IgD-negative memory B cell (primary cell): ENCODE results near the gene SSNA1. TPM values are rescaled to one million over a fixed set of nuclear protein-coding genes. Genes with fewer than 3 reads are reported as not detected.
A peak's percentile ranks its signal among the peaks of the same experiment; 100 is the strongest.

Source experiments
- H3K27ac Mint-ChIP-seq, 3 donors: one replicate each; pipeline ENCODE4 v1.8.0; 2020 to 2022; ENCODE audit warnings: mild to moderate bottlenecking in 3 of 3, mixed read lengths in 3 of 3, moderate library complexity in 1 of 3
- H3K27me3 Mint-ChIP-seq: one replicate; pipeline ENCODE4 v1.8.0; 2021; ENCODE audit warnings: mixed read lengths
- H3K36me3 Mint-ChIP-seq: one replicate; pipeline ENCODE4 v1.8.0; 2020; ENCODE audit warnings: mild to moderate bottlenecking, mixed read lengths
- H3K4me1 Mint-ChIP-seq, 3 donors: one replicate each; pipeline ENCODE4 v1.8.0; 2020 to 2022; ENCODE audit warnings: mixed read lengths in 3 of 3, mild to moderate bottlenecking in 1 of 3
- H3K4me3 Mint-ChIP-seq, 4 donors: one replicate each; pipeline ENCODE4 v1.8.0; 2020 to 2022; ENCODE audit warnings: mild to moderate bottlenecking in 4 of 4, mixed read lengths in 4 of 4, moderate library complexity in 3 of 4
- H3K9me3 Mint-ChIP-seq, 3 donors: one replicate each; pipeline ENCODE4 v1.8.0; 2020 to 2021; ENCODE audit warnings: mixed read lengths in 3 of 3, mild to moderate bottlenecking in 1 of 3
- polyA plus RNA-seq: library from polyadenylated mRNA; unstranded; fragments of 300-500 nt; fragmentation: Illumina TruSeq; gene quantifications from one replicate; pipeline ENCODE4 v1.2.3, GENCODE V29; 2021

The SSNA1 gene
- polyA plus RNA-seq, 1 donor from 2014 or later: 139 TPM

GRCh38 chr9:137192859-137193258 is 4.4 kb downstream of the SSNA1 start:
- Mint-ChIP-seq H3K4me1 (peaks cover 4 to 12% (median 5%) of the 10 kb centered on the region in 3 donors), H3K4me3 (no peak overlapping the region), H3K27me3 (no peaks in the 10 kb centered on the region), H3K36me3 (no peaks in the 10 kb centered on the region), H3K27ac (no peak overlapping the region), H3K9me3 (no peaks in the 10 kb centered on the region)

- no peaks in the 10 kb centered on the region for H3K27me3 Mint-ChIP-seq
- H3K4me3 Mint-ChIP-seq: no peak overlapping the region
- no peak overlapping the region for H3K27ac Mint-ChIP-seq
- no peaks in the 10 kb centered on the region for H3K9me3 Mint-ChIP-seq
- peaks cover 0 to 11% (median 5%) of the 10 kb centered on the region in 3 donors for H3K4me1 Mint-ChIP-seq
- H3K36me3 Mint-ChIP-seq: no peaks in the 10 kb centered on the region
These were observed 5.3 kb downstream of the SSNA1 start for GRCh38 chr9:137193771-137194170.

GRCh38 chr9:137194388-137194787 is 5.9 kb downstream of the SSNA1 start:
- Mint-ChIP-seq H3K27me3 (no peaks in the 10 kb centered on the region), H3K27ac (no peak overlapping the region), H3K36me3 (no peaks in the 10 kb centered on the region), H3K9me3 (no peaks in the 10 kb centered on the region), H3K4me1 (peaks cover 0 to 7% (median under 1%) of the 10 kb centered on the region in 3 donors), H3K4me3 (no peak overlapping the region)

GRCh38 chr9:137194909-137195308 is 6.4 kb downstream of the SSNA1 start:
- Mint-ChIP-seq H3K9me3 (no peaks in the 10 kb centered on the region), H3K4me3 (peak overlapping the region in 1 of 4 donors; percentile 63), H3K4me1 (peaks cover 0 to 4% (median 0%) of the 10 kb centered on the region in 3 donors), H3K27me3 (no peaks in the 10 kb centered on the region), H3K36me3 (no peaks in the 10 kb centered on the region), H3K27ac (peak overlapping the region in 1 of 3 donors; percentile 80)

- Mint-ChIP-seq H3K27me3 (no peaks in the 10 kb centered on the region), H3K4me3 (peak overlapping the region in 2 of 4 donors; percentile 39 to 63), H3K36me3 (no peaks in the 10 kb centered on the region), H3K27ac (peak overlapping the region in 1 of 3 donors; percentile 80), H3K9me3 (no peaks in the 10 kb centered on the region), H3K4me1 (peaks cover 0 to 1% (median under 1%) of the 10 kb centered on the region in 3 donors)
These were observed 7.2 kb downstream of the SSNA1 start for GRCh38 chr9:137195525-137196220.

GRCh38 chr9:137198051-137198901 is 9.8 kb downstream of the SSNA1 start:
- H3K9me3 Mint-ChIP-seq: no peaks in the 10 kb centered on the region
- H3K27ac Mint-ChIP-seq: peak overlapping the region in 1 of 3 donors; percentile 39
- H3K36me3 Mint-ChIP-seq: no peaks in the 10 kb centered on the region
- H3K27me3 Mint-ChIP-seq: no peaks in the 10 kb centered on the region
- peaks cover 8 to 9% (median 9%) of the 10 kb centered on the region in 3 donors for H3K4me1 Mint-ChIP-seq
- peak overlapping the region in 2 of 4 donors; percentile 4 to 57 for H3K4me3 Mint-ChIP-seq

GRCh38 chr9:137198902-137199283 is 10.4 kb downstream of the SSNA1 start:
- H3K4me1 Mint-ChIP-seq: peaks cover 8 to 9% (median 9%) of the 10 kb centered on the region in 3 donors

GRCh38 chr9:137199411-137200121 is 11.1 kb downstream of the SSNA1 start:
- Mint-ChIP-seq H3K27me3 (no peaks in the 10 kb centered on the region), H3K4me1 (peaks cover 11 to 15% (median 12%) of the 10 kb centered on the region in 3 donors), H3K27ac (peak overlapping the region in 1 of 3 donors; percentile 17), H3K9me3 (no peaks in the 10 kb centered on the region), H3K4me3 (peak overlapping the region; percentile 61 to 92 (median 76)), H3K36me3 (no peaks in the 10 kb centered on the region)

More at GRCh38 chr9:137198902-137199283, 10.4 kb downstream of the SSNA1 start:
- H3K27me3 Mint-ChIP-seq: no peaks in the 10 kb centered on the region
- no peaks in the 10 kb centered on the region for H3K9me3 Mint-ChIP-seq
- H3K36me3 Mint-ChIP-seq: no peaks in the 10 kb centered on the region
- peak overlapping the region in 1 of 4 donors; percentile 57 for H3K4me3 Mint-ChIP-seq
- H3K27ac Mint-ChIP-seq: no peak overlapping the region

- H3K9me3 Mint-ChIP-seq: no peaks in the 10 kb centered on the region
- H3K27ac Mint-ChIP-seq: peak within 1 kb of the TSS; percentile 84 to 99 (median 94)
- H3K27me3 Mint-ChIP-seq: no peaks in the 10 kb centered on the region
- no peaks in the 10 kb centered on the region for H3K36me3 Mint-ChIP-seq
- peaks cover 12 to 16% (median 15%) of the 10 kb centered on the region in 3 donors for H3K4me1 Mint-ChIP-seq
- peak within 1 kb of the TSS; percentile 86 to 99 (median 92) for H3K4me3 Mint-ChIP-seq
These were observed 12.1 kb downstream of the SSNA1 start, which contains the start of gene TPRN for GRCh38 chr9:137200311-137201204. TPRN (minus strand) TSS chr9:137200741; CDS start chr9:137200711, 30 bp downstream.

- Mint-ChIP-seq H3K9me3 (no peaks in the 10 kb centered on the region), H3K27me3 (no peaks in the 10 kb centered on the region), H3K36me3 (no peaks in the 10 kb centered on the region), H3K4me3 (peak overlapping the region; percentile 86 to 99 (median 92)), H3K4me1 (peaks cover 15 to 19% (median 15%) of the 10 kb centered on the region in 3 donors), H3K27ac (peak overlapping the region; percentile 84 to 99 (median 94))
These were observed 12.9 kb downstream of the SSNA1 start for GRCh38 chr9:137201205-137201868.

- Mint-ChIP-seq H3K4me1 (peaks cover 23 to 24% (median 24%) of the 10 kb centered on the region in 3 donors), H3K27me3 (no peaks in the 10 kb centered on the region), H3K4me3 (peak overlapping the region in 3 of 4 donors; percentile 47 to 99 (median 60)), H3K27ac (peak overlapping the region in 1 of 3 donors; percentile 84), H3K36me3 (no peaks in the 10 kb centered on the region), H3K9me3 (no peaks in the 10 kb centered on the region)
These were observed 14.5 kb downstream of the SSNA1 start for GRCh38 chr9:137202966-137203365.

GRCh38 chr9:137204731-137205125 is 16.3 kb downstream of the SSNA1 start:
- H3K4me1 Mint-ChIP-seq: peaks cover 23 to 24% (median 24%) of the 10 kb centered on the region in 3 donors
- H3K9me3 Mint-ChIP-seq: no peaks in the 10 kb centered on the region
- H3K27me3 Mint-ChIP-seq: no peaks in the 10 kb centered on the region
- peak overlapping the region; percentile 90 to 96 (median 94) for H3K4me3 Mint-ChIP-seq
- H3K36me3 Mint-ChIP-seq: no peaks in the 10 kb centered on the region
- H3K27ac Mint-ChIP-seq: peak overlapping the region; percentile 93 to 96 (median 94)
